H9 (cell line): ENCODE measurements around the gene ZNF469. TPM values are rescaled to one million over a fixed set of nuclear protein-coding genes. Genes with fewer than 3 reads are reported as not detected.

Experiments used
- DNase-seq: peaks from one replicate; pipeline ENCODE4 v3.0.0-alpha.2; 2017
- H2AFZ ChIP-seq: one replicate; pipeline ENCODE4 v1.6.1; 2013; ENCODE audit warnings: mild to moderate bottlenecking, low read length, control low read depth, moderate library complexity
- H2AK5ac ChIP-seq: 2 replicates; pipeline ENCODE4 v1.6.1; 2013; ENCODE audit warnings: low read length, control low read depth, mixed read lengths; ENCODE audit not compliant: insufficient read length
- H2BK120ac ChIP-seq: one replicate; pipeline ENCODE4 v1.6.1; 2013; ENCODE audit warnings: low read depth, mild to moderate bottlenecking, low read length, control low read depth, inconsistent platforms; ENCODE audit not compliant: poor library complexity, severe bottlenecking
- H2BK12ac ChIP-seq: 2 replicates; pipeline ENCODE4 v1.6.1; 2013; ENCODE audit warnings: low read length, control low read depth, mixed read lengths, low read depth; ENCODE audit not compliant: insufficient read length
- H2BK15ac ChIP-seq: 2 replicates; pipeline ENCODE4 v1.6.1; 2013; ENCODE audit warnings: low read depth, low read length, control low read depth
- H2BK20ac ChIP-seq: one replicate; pipeline ENCODE4 v1.6.1; 2013; ENCODE audit warnings: low read depth, mild to moderate bottlenecking, low read length, control low read depth, inconsistent platforms; ENCODE audit not compliant: poor library complexity, severe bottlenecking
- H2BK5ac ChIP-seq: 2 replicates; pipeline ENCODE4 v1.6.1; 2013; ENCODE audit warnings: low read length, control low read depth, mixed read lengths; ENCODE audit not compliant: insufficient read length
- H3K14ac ChIP-seq: 2 replicates; pipeline ENCODE4 v1.6.1; 2013; ENCODE audit warnings: low read length, control low read depth; ENCODE audit not compliant: insufficient read depth
- H3K18ac ChIP-seq: 2 replicates; pipeline ENCODE4 v1.6.1; 2013; ENCODE audit warnings: low read depth, mild to moderate bottlenecking, mixed read lengths, low read length, control low read depth; ENCODE audit not compliant: insufficient read length
- H3K23ac ChIP-seq: 2 replicates; pipeline ENCODE4 v1.6.1; 2013; ENCODE audit warnings: low read length, control low read depth, mixed read lengths, low read depth; ENCODE audit not compliant: insufficient read length
- H3K23me2 ChIP-seq: 2 replicates; pipeline ENCODE4 v1.6.1; 2013; ENCODE audit warnings: low read depth, mild to moderate bottlenecking, mixed read lengths, low read length, control low read depth; ENCODE audit not compliant: insufficient read length, poor library complexity, severe bottlenecking
- H3K27ac ChIP-seq: 2 replicates; pipeline ENCODE4 v1.5.1; 2013; ENCODE audit warnings: low read length, control low read depth, mixed read lengths, low read depth; ENCODE audit not compliant: insufficient read length
- H3K27me3 ChIP-seq: 2 replicates; pipeline ENCODE4 v1.6.1; 2013; ENCODE audit warnings: low read length, control low read depth, inconsistent platforms; ENCODE audit not compliant: insufficient read depth
- H3K4ac ChIP-seq: 2 replicates; pipeline ENCODE4 v1.6.1; 2013; ENCODE audit warnings: low read depth, mild to moderate bottlenecking, control low read depth, inconsistent platforms, low read length, moderate library complexity
- H3K4me1 ChIP-seq: 2 replicates; pipeline ENCODE4 v1.6.1; 2013; ENCODE audit warnings: low read length, control low read depth, inconsistent platforms; ENCODE audit not compliant: insufficient read depth
- H3K4me2 ChIP-seq: 2 replicates; pipeline ENCODE4 v1.6.1; 2013; ENCODE audit warnings: low read length, control low read depth, mixed read lengths; ENCODE audit not compliant: insufficient read length, insufficient read depth
- H3K56ac ChIP-seq: 2 replicates; pipeline ENCODE4 v1.6.1; 2013; ENCODE audit warnings: low read depth, mild to moderate bottlenecking, mixed read lengths, low read length, control low read depth; ENCODE audit not compliant: insufficient read length
- H3K79me1 ChIP-seq: 2 replicates; pipeline ENCODE4 v1.6.1; 2013; ENCODE audit warnings: low read depth, mild to moderate bottlenecking, moderate library complexity, low read length, control low read depth, inconsistent platforms; ENCODE audit not compliant: insufficient read depth, poor library complexity, severe bottlenecking
- H3K79me2 ChIP-seq: 2 replicates; pipeline ENCODE4 v1.6.1; 2013; ENCODE audit warnings: low read length, control low read depth, inconsistent platforms; ENCODE audit not compliant: insufficient read depth
- H3K9ac ChIP-seq: 2 replicates; pipeline ENCODE4 v1.6.1; 2013; ENCODE audit warnings: low read length, control low read depth, mixed read lengths; ENCODE audit not compliant: insufficient read length; ENCODE audit errors: extremely low read depth
- H3K9me3 ChIP-seq: one replicate; pipeline ENCODE4 v1.6.1; 2013; ENCODE audit warnings: low read depth, low read length, inconsistent platforms; ENCODE audit not compliant: control insufficient read depth
- H3T11ph ChIP-seq: one replicate; pipeline ENCODE4 v1.6.1; 2013; ENCODE audit warnings: mild to moderate bottlenecking, low read length, control low read depth, inconsistent platforms
- H4K20me1 ChIP-seq: one replicate; pipeline ENCODE4 v1.6.1; 2013; ENCODE audit not compliant: control insufficient read depth, insufficient read length, insufficient read depth
- H4K5ac ChIP-seq: 2 replicates; pipeline ENCODE4 v1.6.1; 2013; ENCODE audit warnings: low read depth, mild to moderate bottlenecking, mixed read lengths, low read length, control low read depth; ENCODE audit not compliant: insufficient read length
- H4K8ac ChIP-seq: replicated peaks from 2 replicates; pipeline ENCODE4 v1.6.1; 2013; ENCODE audit warnings: low read length, control low read depth, mixed read lengths, low read depth; ENCODE audit not compliant: insufficient read length
- H4K91ac ChIP-seq: 2 replicates; pipeline ENCODE4 v1.6.1; 2013; ENCODE audit warnings: low read depth, mild to moderate bottlenecking, moderate library complexity, mixed read lengths, low read length, control low read depth; ENCODE audit not compliant: insufficient read length
- H3K27ac Mint-ChIP-seq, 3 experiments: 2 replicates in 2 of 3; 3 replicates in 1 of 3; pipeline ENCODE4 v1.8.0; 2020 to 2021; ENCODE audit warnings: mixed read lengths in 3 of 3, mild to moderate bottlenecking in 1 of 3, moderate library complexity in 1 of 3
- H3K27me3 Mint-ChIP-seq: 2 replicates; pipeline ENCODE4 v1.8.0; 2021; ENCODE audit warnings: low read depth, mild to moderate bottlenecking, moderate library complexity, mixed read lengths
- H3K36me3 Mint-ChIP-seq, 3 experiments: 2 replicates in 2 of 3; 3 replicates in 1 of 3; pipeline ENCODE4 v1.8.0; 2020 to 2021; ENCODE audit warnings: low read depth in 3 of 3, mixed read lengths in 3 of 3; ENCODE audit not compliant: insufficient read depth in 1 of 3
- H3K4me1 Mint-ChIP-seq, 2 experiments: 2 replicates each; pipeline ENCODE4 v1.8.0; 2020; ENCODE audit warnings: mixed read lengths in 2 of 2
- H3K4me3 Mint-ChIP-seq, 2 experiments: 2 replicates in 1 of 2; 3 replicates in 1 of 2; pipeline ENCODE4 v1.8.0; 2020 to 2021; ENCODE audit warnings: mild to moderate bottlenecking in 2 of 2, mixed read lengths in 2 of 2, moderate library complexity in 1 of 2
- H3K9me3 Mint-ChIP-seq, 2 experiments: 2 replicates in 1 of 2; 3 replicates in 1 of 2; pipeline ENCODE4 v1.8.0; 2020; ENCODE audit warnings: mild to moderate bottlenecking in 2 of 2, mixed read lengths in 2 of 2, moderate library complexity in 1 of 2
- WGBS: extraction: QIAGEN DNeasy Blood & Tissue Kit; methylation state at CpG from one replicate; pipeline ENCODE4 v1.1.7; 2013; ENCODE audit warnings: missing lambda C conversion rate, low lambda C conversion rate, mixed read lengths; ENCODE audit not compliant: insufficient read length; ENCODE audit errors: extremely low coverage; 5-methylcytosine and 5-hydroxymethylcytosine counted together
- total RNA-seq: library from RNA; stranded (reverse); gene quantifications from 2 replicates; pipeline ENCODE4 v1.2.1, GENCODE V29; 2021
- TF ChIP-seq, protein P1 (sequence below): fragments of 200-600 bp; sonication (generic); conservative IDR thresholded peaks from 3 replicates; pipeline ENCODE4 v1.8.0; 2021; ENCODE audit warnings: antibody characterized with exemption, mild to moderate bottlenecking

ZNF469 gene
- total RNA-seq, 1 experiment from 2014 or later = 4.4 TPM

DNA sequence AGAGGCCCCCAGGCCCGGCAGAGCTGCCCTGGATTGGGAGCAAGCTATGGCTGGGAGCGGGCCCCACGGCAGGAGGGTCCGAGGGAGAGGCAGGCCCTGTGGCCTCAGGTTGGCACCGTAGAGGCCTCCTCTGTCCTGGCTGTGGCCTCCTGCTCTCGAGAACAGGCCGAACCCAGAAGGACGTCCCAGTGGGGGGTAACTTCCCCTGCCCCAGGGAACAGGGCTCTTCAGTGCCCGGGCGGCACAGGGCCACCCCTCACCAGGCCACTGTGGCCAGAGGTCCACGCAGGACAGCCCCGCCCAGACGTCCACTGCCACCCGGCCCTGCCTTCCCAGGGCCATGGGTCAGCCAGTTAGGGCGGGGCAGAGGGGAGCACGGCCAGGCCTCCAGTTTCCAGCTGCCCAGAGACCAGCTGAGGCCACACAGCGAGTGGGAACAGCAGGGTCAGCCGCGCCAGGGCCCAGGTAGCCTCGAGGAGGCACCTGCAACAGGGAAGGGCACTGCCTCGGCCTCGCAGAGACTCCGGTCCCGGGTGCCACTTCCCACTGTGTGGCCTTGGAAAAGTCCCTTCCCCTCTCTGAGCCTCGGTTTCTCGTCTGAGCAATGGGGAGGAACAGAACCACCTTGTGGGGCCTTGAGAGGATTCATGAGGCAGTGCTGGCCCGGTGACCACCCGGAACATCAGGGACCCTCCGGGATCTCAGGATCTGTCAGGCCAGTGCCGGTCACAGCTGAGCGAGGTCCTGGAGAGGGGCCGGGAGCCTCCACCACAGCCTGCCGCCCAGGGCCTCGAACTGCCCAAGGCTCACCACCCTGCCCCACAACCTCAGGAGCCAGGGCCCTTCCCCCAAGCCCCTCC, 32.0 kb downstream of the ZNF469 start:
- Mint-ChIP-seq H3K4me3 (no peak overlapping the region), H3K4me1 (no peaks in the 10 kb centered on the region), H3K27me3 (no peaks in the 10 kb centered on the region; the same call in 1 of the 2 replicates), H3K27ac (no peak overlapping the region), H3K36me3 (no peaks in the 10 kb centered on the region), H3K9me3 (no peaks in the 10 kb centered on the region)
- no peak for DNase-seq
- Histone ChIP-seq H4K5ac (no peak overlapping the region), H2BK15ac (no peak overlapping the region), H2BK120ac (no peak overlapping the region), H3K23ac (no peak overlapping the region), H2BK5ac (no peak overlapping the region), H3K79me2 (no peaks in the 10 kb centered on the region), H3K4me2 (no peak overlapping the region), H3K23me2 (no peaks in the 10 kb centered on the region), H3K79me1 (no peaks in the 10 kb centered on the region), H2BK12ac (no peak overlapping the region), H3K4me1 (no peaks in the 10 kb centered on the region), H3T11ph (no peak overlapping the region), H2AK5ac (no peak overlapping the region), H3K56ac (no peak overlapping the region), H4K8ac (no peak overlapping the region), H3K9me3 (no peaks in the 10 kb centered on the region), H3K27ac (no peak overlapping the region), H4K91ac (no peak overlapping the region), H3K18ac (no peak overlapping the region), H2BK20ac (no peak overlapping the region), H4K20me1 (no peaks in the 10 kb centered on the region), H3K4ac (no peak overlapping the region), H2AFZ (no peak overlapping the region), H3K9ac (no peak overlapping the region), H3K27me3 (no peaks in the 10 kb centered on the region), H3K14ac (no peak overlapping the region)
- WGBS = no CpG with 5 or more reads among the region's 34 CpGs
- TF ChIP-seq, protein P1, sequence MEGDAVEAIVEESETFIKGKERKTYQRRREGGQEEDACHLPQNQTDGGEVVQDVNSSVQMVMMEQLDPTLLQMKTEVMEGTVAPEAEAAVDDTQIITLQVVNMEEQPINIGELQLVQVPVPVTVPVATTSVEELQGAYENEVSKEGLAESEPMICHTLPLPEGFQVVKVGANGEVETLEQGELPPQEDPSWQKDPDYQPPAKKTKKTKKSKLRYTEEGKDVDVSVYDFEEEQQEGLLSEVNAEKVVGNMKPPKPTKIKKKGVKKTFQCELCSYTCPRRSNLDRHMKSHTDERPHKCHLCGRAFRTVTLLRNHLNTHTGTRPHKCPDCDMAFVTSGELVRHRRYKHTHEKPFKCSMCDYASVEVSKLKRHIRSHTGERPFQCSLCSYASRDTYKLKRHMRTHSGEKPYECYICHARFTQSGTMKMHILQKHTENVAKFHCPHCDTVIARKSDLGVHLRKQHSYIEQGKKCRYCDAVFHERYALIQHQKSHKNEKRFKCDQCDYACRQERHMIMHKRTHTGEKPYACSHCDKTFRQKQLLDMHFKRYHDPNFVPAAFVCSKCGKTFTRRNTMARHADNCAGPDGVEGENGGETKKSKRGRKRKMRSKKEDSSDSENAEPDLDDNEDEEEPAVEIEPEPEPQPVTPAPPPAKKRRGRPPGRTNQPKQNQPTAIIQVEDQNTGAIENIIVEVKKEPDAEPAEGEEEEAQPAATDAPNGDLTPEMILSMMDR = no peak
